Stomach (tissue), 4 donors: ENCODE results near the gene PSMB5.

ENCODE experiments used
- CTCF ChIP-seq, 7 experiments: fragments of 450-650 bp in 4 of 7; fragments of 200-600 bp in 3 of 7; sonication (generic) in 3 of 7; IDR thresholded peaks; one replicate each; pipeline ENCODE4 v1.5.1; 2016 to 2019; ENCODE audit warnings: antibody characterized with exemption in 7 of 7, control low read depth in 2 of 7, mild to moderate bottlenecking in 1 of 7
- POLR2A ChIP-seq, 4 donors: fragments of 450-650 bp; IDR thresholded peaks; one replicate each; pipeline ENCODE4 v1.6.1; 2016; ENCODE audit warnings: antibody characterized with exemption in 4 of 4, control low read depth in 2 of 4, mild to moderate bottlenecking in 1 of 4, moderate library complexity in 1 of 4

- TF ChIP-seq CTCF (IDR thresholded peaks at IDR 0.05) = no peak
- no peak for TF ChIP-seq POLR2A (IDR thresholded peaks at IDR 0.05)
These were observed 5.9 kb downstream of the PSMB5 start for GRCh38 chr14:23028799-23029198.
